HG03025 (cell line): ENCODE measurements around the gene STRADA.
A peak's percentile ranks its signal among the peaks of the same experiment; 100 is the strongest.

ENCODE experiments used
- ATAC-seq: cut with Tn5 transposase; IDR thresholded peaks from one replicate; pipeline ENCODE4 v1.9.1; 2021; ENCODE audit warnings: mild to moderate bottlenecking, moderate library complexity; ENCODE audit not compliant: unreplicated experiment, low FRiP score

The STRADA gene, protein sequence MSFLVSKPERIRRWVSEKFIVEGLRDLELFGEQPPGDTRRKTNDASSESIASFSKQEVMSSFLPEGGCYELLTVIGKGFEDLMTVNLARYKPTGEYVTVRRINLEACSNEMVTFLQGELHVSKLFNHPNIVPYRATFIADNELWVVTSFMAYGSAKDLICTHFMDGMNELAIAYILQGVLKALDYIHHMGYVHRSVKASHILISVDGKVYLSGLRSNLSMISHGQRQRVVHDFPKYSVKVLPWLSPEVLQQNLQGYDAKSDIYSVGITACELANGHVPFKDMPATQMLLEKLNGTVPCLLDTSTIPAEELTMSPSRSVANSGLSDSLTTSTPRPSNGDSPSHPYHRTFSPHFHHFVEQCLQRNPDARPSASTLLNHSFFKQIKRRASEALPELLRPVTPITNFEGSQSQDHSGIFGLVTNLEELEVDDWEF

DNA sequence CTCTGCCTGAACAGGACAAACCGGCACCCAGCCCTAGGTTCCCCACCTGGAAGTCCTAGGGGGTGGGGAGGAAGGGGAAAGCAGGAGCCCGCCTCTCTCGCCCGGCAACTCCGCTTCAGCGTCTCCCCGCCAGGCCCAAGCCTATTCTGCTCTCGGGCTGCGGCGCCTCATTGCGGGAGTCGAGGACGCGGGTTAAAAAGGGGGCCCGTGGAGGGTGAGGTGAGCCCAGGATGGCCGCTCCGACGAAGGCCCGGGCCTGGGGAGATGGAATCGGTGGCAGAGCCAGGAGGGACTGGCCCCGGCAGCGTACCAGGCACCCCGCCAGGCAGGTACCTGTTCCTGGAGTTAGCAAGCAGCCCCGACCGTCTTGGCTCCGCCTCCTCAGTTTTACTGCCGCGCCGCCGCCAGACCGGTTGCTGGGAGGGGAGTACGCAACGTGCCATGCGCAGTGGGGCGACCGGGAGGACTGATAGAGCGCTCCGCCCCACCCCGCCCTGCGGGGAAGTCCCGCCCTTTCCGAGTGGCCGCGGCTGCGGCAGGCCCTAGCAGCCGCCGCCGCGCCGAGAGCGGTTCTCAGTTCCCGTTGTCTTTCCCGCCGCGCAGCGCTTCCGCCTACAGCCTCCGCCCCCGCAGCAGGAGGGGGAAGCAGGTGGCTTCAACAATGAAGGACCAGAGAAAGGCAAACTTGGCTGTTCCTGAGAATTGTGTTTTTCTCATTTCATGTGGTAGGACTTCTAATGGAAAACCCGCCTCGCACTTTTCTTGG lies at the start of gene STRADA:
Gene STRADA, minus strand, starts transcription at position 392 of the 766 bp plus-strand sequence. CDS start 13,430 bp downstream, outside the sequence.
- ATAC-seq, result peak; percentile 85

DNA sequence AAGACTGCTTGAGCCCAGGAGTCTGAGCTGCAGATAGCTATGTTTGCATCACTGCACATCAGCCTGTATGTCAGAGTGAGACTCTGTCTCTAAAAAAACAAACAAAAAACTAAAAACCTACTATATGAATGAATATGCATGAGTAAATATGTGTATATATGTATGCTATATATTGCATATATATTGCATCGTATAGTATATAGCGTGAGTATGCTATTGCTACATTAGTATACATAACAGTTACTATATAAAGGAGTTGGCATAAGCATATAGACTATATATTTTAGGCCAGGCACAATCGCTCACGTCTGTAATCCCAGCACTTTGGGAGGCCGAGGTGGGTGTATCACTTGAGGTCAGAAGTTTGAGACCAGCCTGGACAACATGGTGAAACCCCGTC lies 48.5 kb upstream of the STRADA start:
- ATAC-seq, result no peak

- ATAC-seq, result no peak
Measured at GRCh38 chr17:63786971-63787711, 45.5 kb upstream of the STRADA start.

GRCh38 chr17:63786117-63786516 lies 44.5 kb upstream of the STRADA start:
- no peak for ATAC-seq

GRCh38 chr17:63785556-63785955 lies 44.0 kb upstream of the STRADA start:
- no peak for ATAC-seq

DNA sequence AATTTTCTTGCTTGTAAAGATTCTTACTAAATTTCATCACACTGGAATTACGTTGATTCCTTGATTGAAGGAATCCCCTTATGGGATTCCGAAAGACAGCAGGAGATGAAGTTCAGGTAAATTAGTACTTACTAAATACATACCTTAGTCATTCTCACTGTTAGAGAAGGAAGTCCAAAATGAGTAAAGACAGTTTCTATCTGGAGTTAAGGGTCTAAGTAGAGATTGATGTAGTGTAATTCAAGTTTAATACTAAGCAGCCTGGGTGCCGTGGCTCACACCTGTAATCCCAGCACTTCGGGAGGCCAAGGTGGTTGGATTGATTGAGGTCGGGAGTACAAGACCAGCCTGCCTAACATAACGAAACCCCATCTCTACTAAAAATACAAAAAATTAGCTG lies 41.9 kb upstream of the STRADA start:
- no peak for ATAC-seq

DNA sequence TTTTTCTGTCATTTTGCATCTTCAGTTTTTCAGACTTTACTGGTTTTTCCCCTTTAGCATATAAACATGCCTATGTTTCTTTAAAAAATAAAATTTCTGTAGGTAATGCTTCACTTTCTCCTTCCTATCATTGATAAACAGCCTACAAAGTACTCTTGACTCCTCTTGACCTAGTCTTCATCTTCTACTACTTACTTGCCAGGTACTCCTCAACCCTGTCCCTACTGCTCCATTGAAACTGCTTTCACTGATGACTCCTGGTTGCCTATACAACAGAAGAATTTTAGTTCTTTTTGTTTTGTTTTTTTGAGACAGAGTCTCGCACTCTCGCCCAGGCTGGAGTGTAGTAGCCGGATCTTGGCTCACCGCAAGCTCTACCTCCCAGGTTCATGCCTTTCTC lies 39.3 kb upstream of the STRADA start:
- ATAC-seq, result no peak

DNA sequence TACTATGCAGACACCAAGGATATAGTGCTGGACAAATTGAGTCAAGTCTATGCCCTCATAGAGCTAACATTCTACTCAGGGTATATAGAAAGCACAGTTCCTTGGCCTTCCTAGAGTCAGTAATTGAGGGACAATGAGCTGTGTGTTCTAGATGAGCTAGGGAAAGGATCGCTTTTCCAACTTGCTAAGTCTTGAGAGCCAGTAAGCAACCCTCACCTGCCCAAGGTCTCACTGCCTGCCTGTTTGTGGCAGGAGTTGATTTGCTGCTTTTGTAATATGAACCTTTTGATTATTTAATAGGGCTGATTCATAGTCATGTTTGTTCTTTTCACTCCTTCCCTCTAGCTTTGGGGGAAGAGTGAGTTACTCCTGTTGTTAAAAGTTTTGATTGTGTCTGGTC lies 38.9 kb upstream of the STRADA start:
- no peak for ATAC-seq

GRCh38 chr17:63775420-63775819 lies 33.8 kb upstream of the STRADA start:
- ATAC-seq, result no peak

- ATAC-seq, result no peak
Measured at GRCh38 chr17:63774969-63775265, 33.3 kb upstream of the STRADA start.

DNA sequence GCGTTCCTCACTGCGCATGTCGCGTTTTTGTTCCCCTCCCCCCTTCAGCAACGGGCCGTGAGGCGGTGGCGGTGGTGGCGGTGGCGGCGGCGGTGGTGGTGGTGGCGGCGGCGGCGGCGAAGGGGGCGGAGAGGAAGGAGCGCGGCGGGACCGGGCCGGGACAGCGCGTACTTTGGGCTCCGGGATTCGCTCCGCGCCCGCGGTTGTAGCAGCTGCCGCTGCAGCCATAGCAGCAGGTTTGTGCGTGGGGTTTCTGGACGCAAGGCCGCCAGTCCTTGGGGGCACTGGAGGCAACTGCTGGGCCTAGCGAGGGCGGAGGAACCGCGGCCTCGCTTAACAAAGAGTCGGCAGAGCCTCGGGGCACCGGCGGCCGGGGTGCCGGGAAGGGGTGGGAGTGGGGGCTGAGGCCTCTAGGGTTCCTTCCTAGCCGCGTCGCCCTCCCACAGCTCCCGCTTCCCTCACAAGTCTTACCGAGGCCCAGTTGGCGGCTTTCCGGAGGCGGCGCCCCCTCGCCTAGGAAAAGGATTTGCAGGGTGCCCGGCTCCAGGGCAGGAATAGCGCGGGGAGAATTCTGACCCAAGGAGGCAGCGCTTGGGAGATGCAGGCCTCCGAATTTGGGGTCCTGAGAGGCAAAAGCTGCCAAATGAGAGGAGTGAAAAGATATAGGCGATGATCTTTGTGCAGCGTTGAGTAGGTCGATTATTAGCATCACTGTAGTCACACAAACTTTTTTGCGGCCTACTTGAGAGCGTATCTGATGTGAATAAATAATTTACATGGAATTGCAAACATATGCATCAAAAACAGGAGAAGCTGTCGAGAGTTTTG lies 32.8 kb upstream of the STRADA start, which contains the start of gene DDX42:
Gene DDX42, plus strand, starts transcription at position 30 of the 828 bp plus-strand sequence. CDS start 12,880 bp downstream, outside the sequence.
- peak; percentile 14 for ATAC-seq

GRCh38 chr17:63773272-63774140 lies 31.9 kb upstream of the STRADA start, which contains the start of gene CCDC47:
TSS of gene CCDC47 (minus strand) at chr17:63773597. CDS start at chr17:63766175, 7,422 bp downstream.
- ATAC-seq, result peak; percentile 76

DNA sequence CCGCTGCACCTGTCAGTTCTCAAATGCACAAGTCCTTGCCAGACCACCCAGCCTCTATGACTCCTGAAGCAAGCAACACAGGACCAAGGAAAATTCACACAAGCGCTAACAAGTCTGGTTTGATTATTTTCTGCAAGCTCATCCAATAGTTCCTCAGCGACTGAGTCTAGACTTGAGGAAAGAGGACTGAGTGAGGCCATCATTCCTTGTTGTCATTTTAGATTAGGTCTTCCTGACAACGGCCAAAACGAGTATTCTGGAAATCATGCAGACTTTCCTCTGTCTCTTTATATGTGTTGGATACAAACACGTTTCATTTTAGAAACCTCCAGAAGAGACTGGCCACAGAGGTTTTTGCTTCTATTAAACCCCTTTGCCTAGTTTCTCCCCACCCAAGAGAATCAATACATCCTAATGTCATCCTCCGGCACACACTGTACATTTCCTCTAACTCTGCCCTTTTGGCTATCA lies 31.2 kb upstream of the STRADA start:
- ATAC-seq, result no peak

- no peak for ATAC-seq
Measured at GRCh38 chr17:63768433-63768832, 26.8 kb upstream of the STRADA start.

- ATAC-seq, result no peak
Measured at GRCh38 chr17:63766754-63767153, 25.2 kb upstream of the STRADA start.

GRCh38 chr17:63764716-63765115 lies 23.1 kb upstream of the STRADA start:
- ATAC-seq, result no peak

DNA sequence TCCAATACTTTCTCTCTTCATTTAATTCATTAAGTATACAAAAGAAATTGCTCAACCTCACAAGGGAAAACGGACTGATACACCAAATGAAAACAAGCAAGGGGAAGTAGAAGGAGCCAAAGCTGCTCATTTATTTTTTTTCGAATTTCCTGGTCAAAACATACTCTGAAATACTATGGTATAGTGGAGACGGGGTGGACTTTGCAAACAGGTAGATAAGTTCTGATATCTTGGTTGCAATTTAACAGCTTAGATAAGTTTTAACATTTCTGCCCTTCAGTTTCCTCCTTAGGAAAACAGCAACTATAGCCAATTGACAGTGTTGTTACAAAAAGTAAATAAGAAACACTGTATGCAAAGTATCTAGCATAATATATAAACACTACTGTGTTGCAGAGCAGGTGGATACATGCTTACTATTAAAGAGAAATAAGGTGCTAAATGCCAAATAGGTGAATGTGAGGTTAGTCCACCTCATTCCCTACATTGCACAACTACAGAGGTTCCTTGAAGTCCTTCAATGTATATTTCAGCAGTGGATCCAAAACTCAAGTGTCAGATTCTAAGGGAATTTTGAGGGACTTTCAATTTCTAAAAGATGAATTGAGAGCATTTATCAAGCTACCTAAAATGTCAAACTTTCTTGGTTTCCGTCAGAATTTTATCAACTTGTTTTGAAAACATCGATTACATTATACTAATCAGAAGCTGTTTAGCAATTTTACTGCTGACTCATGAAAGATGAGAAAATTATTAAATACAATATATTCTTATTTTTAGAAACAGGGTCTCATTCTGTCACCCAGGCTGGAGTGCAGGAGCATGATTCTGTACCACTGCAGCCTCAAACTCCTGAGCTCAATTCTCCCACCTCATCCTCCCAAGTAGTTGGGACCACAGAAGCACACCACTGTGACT lies 20.8 kb upstream of the STRADA start:
- ATAC-seq, result no peak
